Testis (tissue), 3 donors: Measurements from ENCODE around the gene SMYD3. TPM values are rescaled to one million over a fixed set of nuclear protein-coding genes. Genes with fewer than 3 reads are reported as not detected.

ENCODE experiments used
- DNase-seq: peaks from one replicate; pipeline ENCODE4 v3.0.0-alpha.2; 2019
- H3K27ac ChIP-seq, 2 donors: fragments of 200-600 bp; sonication (generic); one replicate each; pipeline ENCODE4 v1.5.1; 2019
- H3K27me3 ChIP-seq: fragments of 200-600 bp; sonication (generic); one replicate; pipeline ENCODE4 v1.5.1; 2019
- H3K36me3 ChIP-seq: fragments of 200-600 bp; sonication (generic); one replicate; pipeline ENCODE4 v1.5.1; 2017; ENCODE audit warnings: low read depth; ENCODE audit errors: missing control alignments
- H3K4me1 ChIP-seq: fragments of 200-600 bp; sonication (generic); one replicate; pipeline ENCODE4 v1.5.1; 2019
- H3K4me3 ChIP-seq, 2 donors: fragments of 200-600 bp; sonication (generic); one replicate each; pipeline ENCODE4 v1.5.1; 2017 to 2019
- H3K9me3 ChIP-seq: fragments of 200-600 bp; sonication (generic); one replicate; pipeline ENCODE4 v1.5.1; 2017
- CTCF ChIP-seq, 3 experiments: fragments of 450-650 bp in 2 of 3; fragments of 200-600 bp in 1 of 3; sonication (generic) in 1 of 3; IDR thresholded peaks; one replicate each; pipeline ENCODE4 v1.5.1; 2016 to 2019; ENCODE audit warnings: antibody characterized with exemption in 3 of 3, mild to moderate bottlenecking in 2 of 3, moderate library complexity in 1 of 3
- POLR2A ChIP-seq: fragments of 450-650 bp; IDR thresholded peaks from one replicate; pipeline ENCODE4 v1.6.1; 2017; ENCODE audit warnings: antibody characterized with exemption, mild to moderate bottlenecking, moderate library complexity
- WGBS, 2 donors: methylation state at CpG; one replicate each; pipeline ENCODE4 v1.1.5; 2018; 5-methylcytosine and 5-hydroxymethylcytosine counted together
- intact Hi-C: fragments of 100-400 bp; cut with DNase I; formaldehyde crosslinking; loops from one replicate; pipeline ENCODE4 v1.15.1; 2023; ENCODE audit warnings: low total_unique reads
- polyA plus RNA-seq: library from polyadenylated mRNA; stranded (reverse); fragments of 350-450 nt; fragmentation: Illumina TruSeq; extraction: RNeasy Lipid Tissue Mini Kit (QIAGEN cat#74804); gene quantifications from one replicate; pipeline ENCODE4 v1.2.3, GENCODE V29; 2014; ENCODE audit warnings: low read depth, low replicate concordance; ENCODE audit not compliant: insufficient read depth
- total RNA-seq, 2 donors: library from RNA; depleted of rRNA; stranded (reverse); fragments of >200 nt; gene quantifications; one replicate each; pipeline ENCODE4 v1.2.3, GENCODE V29; 2016

The SMYD3 gene
- total and polyA plus RNA-seq, 3 donors from 2014 or later = 23.0 to 38.8 (median 38.7) TPM

GRCh38 chr1:246318622-246319021, 188.5 kb downstream of the SMYD3 start:
- H3K9me3 ChIP-seq = no peaks in the 10 kb centered on the region
- no peak for DNase-seq
- no peaks in the 10 kb centered on the region for H3K36me3 ChIP-seq
- H3K4me3 ChIP-seq = no peak overlapping the region
- H3K27ac ChIP-seq = no peak overlapping the region
- 80 to 82% methylated on average over 3 of the region's 3 CpGs for WGBS, 2 donors
- TF ChIP-seq POLR2A (no peak), CTCF (IDR thresholded peaks at IDR 0.05) (no peak)
- intact Hi-C loops = no loop called here
- no peaks in the 10 kb centered on the region for H3K4me1 ChIP-seq
- no peaks in the 10 kb centered on the region for H3K27me3 ChIP-seq

GRCh38 chr1:246318036-246318359, 189.1 kb downstream of the SMYD3 start:
- no peak for DNase-seq
- Histone ChIP-seq H3K27ac (no peak overlapping the region), H3K27me3 (no peaks in the 10 kb centered on the region), H3K36me3 (no peaks in the 10 kb centered on the region), H3K4me1 (no peaks in the 10 kb centered on the region), H3K9me3 (no peaks in the 10 kb centered on the region), H3K4me3 (no peak overlapping the region)
- intact Hi-C loops = no loop called here
- TF ChIP-seq POLR2A (no peak), CTCF (IDR thresholded peaks at IDR 0.05) (no peak)

- DNase-seq = no peak
- Histone ChIP-seq H3K27ac (no peak overlapping the region), H3K9me3 (no peaks in the 10 kb centered on the region), H3K36me3 (no peaks in the 10 kb centered on the region), H3K27me3 (no peaks in the 10 kb centered on the region), H3K4me3 (no peak overlapping the region), H3K4me1 (no peaks in the 10 kb centered on the region)
- intact Hi-C loops = no loop called here
- 94 to 96% methylated on average over 4 of the region's 4 CpGs for WGBS, 2 donors
- TF ChIP-seq CTCF (IDR thresholded peaks at IDR 0.05) = no peak
- TF ChIP-seq POLR2A = no peak
These were observed 189.6 kb downstream of the SMYD3 start for GRCh38 chr1:246317332-246318035.

GRCh38 chr1:246311461-246311860, 195.6 kb downstream of the SMYD3 start:
- Histone ChIP-seq H3K4me3 (no peak overlapping the region), H3K4me1 (no peaks in the 10 kb centered on the region), H3K27ac (no peak overlapping the region), H3K9me3 (no peaks in the 10 kb centered on the region), H3K27me3 (no peaks in the 10 kb centered on the region), H3K36me3 (no peaks in the 10 kb centered on the region)
- TF ChIP-seq POLR2A (no peak), CTCF (IDR thresholded peaks at IDR 0.05) (no peak)
- intact Hi-C loops = no loop called here
- 93 to 95% methylated on average over 13 of the region's 13 CpGs for WGBS, 2 donors
- DNase-seq = no peak

GRCh38 chr1:246309247-246309884, 197.7 kb downstream of the SMYD3 start:
- Histone ChIP-seq H3K27me3 (no peaks in the 10 kb centered on the region), H3K4me3 (no peak overlapping the region), H3K4me1 (no peaks in the 10 kb centered on the region), H3K36me3 (no peaks in the 10 kb centered on the region), H3K9me3 (no peaks in the 10 kb centered on the region), H3K27ac (no peak overlapping the region)
- no peak for DNase-seq
- TF ChIP-seq POLR2A (no peak), CTCF (IDR thresholded peaks at IDR 0.05) (no peak)
- intact Hi-C loops = no loop called here
- WGBS, 2 donors = 68 to 80% methylated on average over 3 of the region's 3 CpGs
